ENCODE measurements around the gene REST.
"Not testable (repeated sequence)": the region's sequence is repeated elsewhere in the genome, so short reads cannot be mapped to it uniquely, and the experiment has no call there.

REST gene

GRCh38 chr4:56909086-56909894 lies 1.6 kb downstream of the REST start:
- DNase-seq (ENCODE audit: low read depth, low spot score): peak; percentile 22

- no peak for DNase-seq (ENCODE audit: low read depth, low spot score)
Measured at GRCh38 chr4:56910172-56910967, 2.7 kb downstream of the REST start.

- DNase-seq (ENCODE audit: low read depth, low spot score): no peak
Measured at GRCh38 chr4:56914336-56914735, 6.6 kb downstream of the REST start.

- DNase-seq (ENCODE audit: low read depth, low spot score): not testable (repeated sequence)
Measured at GRCh38 chr4:56914977-56915376, 7.3 kb downstream of the REST start.

GRCh38 chr4:56927196-56927595 lies 19.5 kb downstream of the REST start:
- no peak for DNase-seq (ENCODE audit: low read depth, low spot score)

GRCh38 chr4:56930638-56931037 lies 22.9 kb downstream of the REST start:
- DNase-seq (ENCODE audit: low read depth, low spot score): no peak

- DNase-seq (ENCODE audit: low read depth, low spot score): no peak
Measured at GRCh38 chr4:56931924-56932323, 24.2 kb downstream of the REST start.

- DNase-seq (ENCODE audit: low read depth, low spot score): no peak
Measured at GRCh38 chr4:56937262-56937661, 29.6 kb downstream of the REST start.

- not testable (repeated sequence) for DNase-seq (ENCODE audit: low read depth, low spot score)
Measured at GRCh38 chr4:56939826-56940225, 32.1 kb downstream of the REST start.

- no peak for DNase-seq (ENCODE audit: low read depth, low spot score)
Measured at GRCh38 chr4:56940403-56940802, 32.7 kb downstream of the REST start.

GRCh38 chr4:56940971-56941370 lies 33.3 kb downstream of the REST start:
- DNase-seq (ENCODE audit: low read depth, low spot score): no peak

- no peak for DNase-seq (ENCODE audit: low read depth, low spot score)
Measured at GRCh38 chr4:56941403-56941802, 33.7 kb downstream of the REST start.

GRCh38 chr4:56953680-56954520 lies 46.2 kb downstream of the REST start:
- DNase-seq (ENCODE audit: low read depth, low spot score): no peak

GRCh38 chr4:56958111-56958517 lies 50.4 kb downstream of the REST start:
- no peak for DNase-seq (ENCODE audit: low read depth, low spot score)

GRCh38 chr4:56959100-56959499 lies 51.4 kb downstream of the REST start:
- DNase-seq (ENCODE audit: low read depth, low spot score): no peak

- DNase-seq (ENCODE audit: low read depth, low spot score): no peak
Measured at GRCh38 chr4:56961107-56961500, 53.4 kb downstream of the REST start.

- no peak for DNase-seq (ENCODE audit: low read depth, low spot score)
Measured at GRCh38 chr4:56971383-56971782, 63.7 kb downstream of the REST start.

- DNase-seq (ENCODE audit: low read depth, low spot score): no peak
Measured at GRCh38 chr4:56972389-56972788, 64.7 kb downstream of the REST start.

- DNase-seq (ENCODE audit: low read depth, low spot score): no peak
Measured at GRCh38 chr4:56972809-56973208, 65.1 kb downstream of the REST start.

- DNase-seq (ENCODE audit: low read depth, low spot score): no peak
Measured at GRCh38 chr4:56973336-56973735, 65.6 kb downstream of the REST start.

- no peak for DNase-seq (ENCODE audit: low read depth, low spot score)
Measured at GRCh38 chr4:56976283-56976836, 68.7 kb downstream of the REST start.

All from activated naive CD8-positive, alpha-beta T cell treated with anti-CD3 and anti-CD28 coated beads, Interleukin-2, amount 50 U/mL, for 16 hours (primary cell).